ENCODE data around the gene TSPYL1.
"Not testable (repeated sequence)": the region's sequence is repeated elsewhere in the genome, so short reads cannot be mapped to it uniquely, and the experiment has no call there.

The TSPYL1 gene

GRCh38 chr6:116321933-116322332, 42.2 kb upstream of the TSPYL1 start:
- not testable (repeated sequence) for H3K4me1 ChIP-seq (ENCODE audit: control insufficient read depth in 1 of 2, insufficient read depth in 2 of 2, low read length in 2 of 2); H3K14ac ChIP-seq (ENCODE audit: low read length); DNase-seq; H2BK12ac ChIP-seq (ENCODE audit: low read length); H3K4me3 ChIP-seq (ENCODE audit: low read depth, low read length); H4K12ac ChIP-seq (ENCODE audit: low read depth, low read length); H3K9ac ChIP-seq (ENCODE audit: low read length); H3K36me3 ChIP-seq (ENCODE audit: control insufficient read depth in 1 of 2, insufficient read depth in 2 of 2, low read length in 2 of 2); H3K9me3 ChIP-seq (ENCODE audit: insufficient read depth, low read depth, low read length); H3K79me1 ChIP-seq (ENCODE audit: low read length); H3K23ac ChIP-seq (ENCODE audit: low read length); H2AFZ ChIP-seq (ENCODE audit: insufficient read depth, low read length, poor library complexity); H3K18ac ChIP-seq (ENCODE audit: low read length); H3K4ac ChIP-seq (ENCODE audit: low read depth, low read length); H3K27me3 ChIP-seq (ENCODE audit: insufficient read depth, low read length); H2BK120ac ChIP-seq (ENCODE audit: insufficient read depth, low read length, poor library complexity); H3K27ac ChIP-seq (ENCODE audit: low read depth, low read length); H3K79me2 ChIP-seq (ENCODE audit: control insufficient read depth, insufficient read depth, low read length, poor library complexity); H2AK5ac ChIP-seq (ENCODE audit: low read length); H3K4me2 ChIP-seq (ENCODE audit: low read length); H4K91ac ChIP-seq (ENCODE audit: low read depth, low read length); H2BK5ac ChIP-seq (ENCODE audit: low read depth, low read length, poor library complexity); H4K8ac ChIP-seq (ENCODE audit: low read depth, low read length)
- no CpG with 5 or more reads among the region's 13 CpGs for WGBS (ENCODE audit: extremely low coverage, insufficient coverage, insufficient read length)

GRCh38 chr6:116316772-116317467, 37.2 kb upstream of the TSPYL1 start:
- H3K9ac ChIP-seq (ENCODE audit: low read length): no peak overlapping the region
- H3K4me2 ChIP-seq (ENCODE audit: low read length): no peak overlapping the region
- H3K36me3 ChIP-seq (ENCODE audit: control insufficient read depth in 1 of 2, insufficient read depth in 2 of 2, low read length in 2 of 2): no peaks in the 10 kb centered on the region
- no peaks in the 10 kb centered on the region for H3K9me3 ChIP-seq (ENCODE audit: insufficient read depth, low read depth, low read length)
- no peaks in the 10 kb centered on the region for H3K79me2 ChIP-seq (ENCODE audit: control insufficient read depth, insufficient read depth, low read length, poor library complexity)
- no peak for DNase-seq
- no peak overlapping the region for H4K91ac ChIP-seq (ENCODE audit: low read depth, low read length)
- no peaks in the 10 kb centered on the region for H3K79me1 ChIP-seq (ENCODE audit: low read length)
- no peak overlapping the region for H3K27ac ChIP-seq (ENCODE audit: low read depth, low read length)
- H3K27me3 ChIP-seq (ENCODE audit: insufficient read depth, low read length): no peaks in the 10 kb centered on the region
- no peak overlapping the region for H2AK5ac ChIP-seq (ENCODE audit: low read length)
- no peak overlapping the region for H2BK12ac ChIP-seq (ENCODE audit: low read length)
- no peak overlapping the region for H3K4ac ChIP-seq (ENCODE audit: low read depth, low read length)
- no peak overlapping the region for H3K18ac ChIP-seq (ENCODE audit: low read length)
- no peaks in the 10 kb centered on the region for H3K4me1 ChIP-seq (ENCODE audit: control insufficient read depth in 1 of 2, insufficient read depth in 2 of 2, low read length in 2 of 2)
- no peak overlapping the region for H2BK5ac ChIP-seq (ENCODE audit: low read depth, low read length, poor library complexity)
- no peak overlapping the region for H4K12ac ChIP-seq (ENCODE audit: low read depth, low read length)
- no peak overlapping the region for H3K14ac ChIP-seq (ENCODE audit: low read length)
- no peak overlapping the region for H3K4me3 ChIP-seq (ENCODE audit: low read depth, low read length)
- no peak overlapping the region for H4K8ac ChIP-seq (ENCODE audit: low read depth, low read length)
- no peak overlapping the region for H3K23ac ChIP-seq (ENCODE audit: low read length)
- H2AFZ ChIP-seq (ENCODE audit: insufficient read depth, low read length, poor library complexity): no peak overlapping the region
- H2BK120ac ChIP-seq (ENCODE audit: insufficient read depth, low read length, poor library complexity): no peak overlapping the region
- no CpG with 5 or more reads among the region's 2 CpGs for WGBS (ENCODE audit: extremely low coverage, insufficient coverage, insufficient read length)

DNA sequence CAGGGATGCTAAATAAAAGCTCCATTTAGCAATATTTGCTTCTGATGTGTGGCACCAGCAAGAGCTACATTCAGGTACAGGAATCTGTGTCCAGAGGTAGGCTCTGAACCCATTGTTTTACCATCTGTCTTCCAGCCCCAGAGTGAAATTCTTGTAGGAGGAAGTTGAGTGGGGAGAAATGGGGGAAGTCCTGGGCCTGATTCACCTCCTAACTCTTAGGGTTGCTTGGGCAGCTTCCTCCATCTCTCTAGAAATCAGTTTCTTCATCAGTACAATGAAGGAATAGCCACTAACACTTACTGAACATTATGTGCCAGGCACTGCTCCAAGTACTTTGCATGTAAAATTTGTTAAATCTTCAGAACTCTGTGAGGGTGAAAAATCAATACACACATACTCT, 35.1 kb upstream of the TSPYL1 start:
- H4K12ac ChIP-seq (ENCODE audit: low read depth, low read length): no peak overlapping the region
- H4K91ac ChIP-seq (ENCODE audit: low read depth, low read length): no peak overlapping the region
- no peak overlapping the region for H2BK5ac ChIP-seq (ENCODE audit: low read depth, low read length, poor library complexity)
- no peak overlapping the region for H3K4me2 ChIP-seq (ENCODE audit: low read length)
- H3K4me1 ChIP-seq (ENCODE audit: control insufficient read depth in 1 of 2, insufficient read depth in 2 of 2, low read length in 2 of 2): no peaks in the 10 kb centered on the region
- H3K36me3 ChIP-seq (ENCODE audit: control insufficient read depth in 1 of 2, insufficient read depth in 2 of 2, low read length in 2 of 2): no peaks in the 10 kb centered on the region
- H3K79me1 ChIP-seq (ENCODE audit: low read length): no peaks in the 10 kb centered on the region
- no peak overlapping the region for H3K9ac ChIP-seq (ENCODE audit: low read length)
- no peak overlapping the region for H2BK120ac ChIP-seq (ENCODE audit: insufficient read depth, low read length, poor library complexity)
- H3K27me3 ChIP-seq (ENCODE audit: insufficient read depth, low read length): no peaks in the 10 kb centered on the region
- H3K27ac ChIP-seq (ENCODE audit: low read depth, low read length): no peak overlapping the region
- H3K14ac ChIP-seq (ENCODE audit: low read length): no peak overlapping the region
- DNase-seq: no peak
- H2BK12ac ChIP-seq (ENCODE audit: low read length): no peak overlapping the region
- no peaks in the 10 kb centered on the region for H3K79me2 ChIP-seq (ENCODE audit: control insufficient read depth, insufficient read depth, low read length, poor library complexity)
- H3K4ac ChIP-seq (ENCODE audit: low read depth, low read length): no peak overlapping the region
- H3K23ac ChIP-seq (ENCODE audit: low read length): no peak overlapping the region
- H4K8ac ChIP-seq (ENCODE audit: low read depth, low read length): no peak overlapping the region
- H2AFZ ChIP-seq (ENCODE audit: insufficient read depth, low read length, poor library complexity): no peak overlapping the region
- no peak overlapping the region for H3K4me3 ChIP-seq (ENCODE audit: low read depth, low read length)
- H3K9me3 ChIP-seq (ENCODE audit: insufficient read depth, low read depth, low read length): no peaks in the 10 kb centered on the region
- no peak overlapping the region for H3K18ac ChIP-seq (ENCODE audit: low read length)
- H2AK5ac ChIP-seq (ENCODE audit: low read length): no peak overlapping the region

GRCh38 chr6:116314218-116314617, 34.5 kb upstream of the TSPYL1 start:
- no peak overlapping the region for H3K18ac ChIP-seq (ENCODE audit: low read length)
- no peak overlapping the region for H2AK5ac ChIP-seq (ENCODE audit: low read length)
- H2BK12ac ChIP-seq (ENCODE audit: low read length): no peak overlapping the region
- H3K9me3 ChIP-seq (ENCODE audit: insufficient read depth, low read depth, low read length): no peaks in the 10 kb centered on the region
- H3K4me3 ChIP-seq (ENCODE audit: low read depth, low read length): no peak overlapping the region
- no peaks in the 10 kb centered on the region for H3K36me3 ChIP-seq (ENCODE audit: control insufficient read depth in 1 of 2, insufficient read depth in 2 of 2, low read length in 2 of 2)
- no peak overlapping the region for H3K23ac ChIP-seq (ENCODE audit: low read length)
- no peak overlapping the region for H2AFZ ChIP-seq (ENCODE audit: insufficient read depth, low read length, poor library complexity)
- no peak overlapping the region for H3K4me2 ChIP-seq (ENCODE audit: low read length)
- no peak overlapping the region for H4K8ac ChIP-seq (ENCODE audit: low read depth, low read length)
- H4K12ac ChIP-seq (ENCODE audit: low read depth, low read length): no peak overlapping the region
- no peaks in the 10 kb centered on the region for H3K4me1 ChIP-seq (ENCODE audit: control insufficient read depth in 1 of 2, insufficient read depth in 2 of 2, low read length in 2 of 2)
- H3K27ac ChIP-seq (ENCODE audit: low read depth, low read length): no peak overlapping the region
- DNase-seq: no peak
- H2BK5ac ChIP-seq (ENCODE audit: low read depth, low read length, poor library complexity): no peak overlapping the region
- H4K91ac ChIP-seq (ENCODE audit: low read depth, low read length): no peak overlapping the region
- H2BK120ac ChIP-seq (ENCODE audit: insufficient read depth, low read length, poor library complexity): no peak overlapping the region
- H3K79me2 ChIP-seq (ENCODE audit: control insufficient read depth, insufficient read depth, low read length, poor library complexity): no peaks in the 10 kb centered on the region
- no peaks in the 10 kb centered on the region for H3K27me3 ChIP-seq (ENCODE audit: insufficient read depth, low read length)
- no peak overlapping the region for H3K9ac ChIP-seq (ENCODE audit: low read length)
- no peak overlapping the region for H3K14ac ChIP-seq (ENCODE audit: low read length)
- H3K4ac ChIP-seq (ENCODE audit: low read depth, low read length): no peak overlapping the region
- H3K79me1 ChIP-seq (ENCODE audit: low read length): no peaks in the 10 kb centered on the region

Measured in trophoblast cell (in vitro differentiated cells and primary cell).